Measurements from ENCODE around the gene RILPL2. TPM values are rescaled to one million over a fixed set of nuclear protein-coding genes. Genes with fewer than 3 reads are reported as not detected.
A peak's percentile ranks its signal among the peaks of the same experiment; 100 is the strongest.
"Not testable (repeated sequence)": the region's sequence is repeated elsewhere in the genome, so short reads cannot be mapped to it uniquely, and the experiment has no call there.

Gene RILPL2
- polyA plus RNA-seq, 3 donors: 19.3 to 25.1 (median 21.0) TPM

DNA sequence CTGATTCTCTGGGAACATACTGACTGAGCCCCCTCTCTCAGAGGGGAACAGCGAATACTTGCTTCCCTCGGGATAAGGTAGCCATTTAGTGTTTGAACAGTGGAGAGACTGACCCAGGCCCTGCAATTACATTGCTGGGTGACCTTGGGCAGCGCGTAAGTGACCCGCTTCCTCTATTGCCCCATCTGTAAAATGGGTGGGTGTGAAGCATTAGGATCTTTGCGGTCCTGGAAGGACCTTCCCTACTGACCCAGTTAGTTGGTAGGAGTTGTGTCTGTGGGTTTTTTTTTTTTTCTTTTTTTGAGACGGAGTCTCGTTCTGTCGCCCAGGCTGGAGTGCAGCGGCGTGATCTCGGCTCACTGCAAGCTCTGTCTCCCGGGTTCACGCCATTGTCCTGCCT is 53.8 kb downstream of the RILPL2 start:
- H3K9me3 ChIP-seq (replicated peaks in 1 of 2; ENCODE audit: control insufficient read depth in 1 of 2, insufficient read depth in 1 of 2, low read length in 2 of 2): no peaks in the 10 kb centered on the region
- H4K20me1 ChIP-seq (ENCODE audit: insufficient read depth, low read length): no peaks in the 10 kb centered on the region
- H3K9ac ChIP-seq (ENCODE audit: insufficient read depth, low read length, poor library complexity, severe bottlenecking): no peak overlapping the region
- no peak overlapping the region for H3K4me3 ChIP-seq (replicated peaks in 1 of 3; ENCODE audit: low read depth in 2 of 3, low read length in 3 of 3)
- intact Hi-C loops (cut with micrococcal nuclease): loop anchor here in 1 of 2 donors (2.0 to 5.0 kb wide), 3 partner anchors 18 to 200 kb away; partner anchors contain the start of genes SBNO1, SNRNP35 and TMED2
- no peak overlapping the region for H3K27ac ChIP-seq (ENCODE audit: low read depth in 1 of 2, low read length in 2 of 2)
- no peaks in the 10 kb centered on the region for H3K36me3 Mint-ChIP-seq
- H3K4me2 ChIP-seq (replicated peaks; ENCODE audit: extremely low read depth, low read length, poor library complexity, severe bottlenecking): no peak overlapping the region
- DNase-seq: no peak
- H3K36me3 ChIP-seq (replicated peaks in 1 of 2; ENCODE audit: control insufficient read depth in 1 of 2, insufficient read depth in 2 of 2, low read length in 2 of 2): no peaks in the 10 kb centered on the region
- H3K4me3 Mint-ChIP-seq: no peak overlapping the region
- TF ChIP-seq, protein P1, sequence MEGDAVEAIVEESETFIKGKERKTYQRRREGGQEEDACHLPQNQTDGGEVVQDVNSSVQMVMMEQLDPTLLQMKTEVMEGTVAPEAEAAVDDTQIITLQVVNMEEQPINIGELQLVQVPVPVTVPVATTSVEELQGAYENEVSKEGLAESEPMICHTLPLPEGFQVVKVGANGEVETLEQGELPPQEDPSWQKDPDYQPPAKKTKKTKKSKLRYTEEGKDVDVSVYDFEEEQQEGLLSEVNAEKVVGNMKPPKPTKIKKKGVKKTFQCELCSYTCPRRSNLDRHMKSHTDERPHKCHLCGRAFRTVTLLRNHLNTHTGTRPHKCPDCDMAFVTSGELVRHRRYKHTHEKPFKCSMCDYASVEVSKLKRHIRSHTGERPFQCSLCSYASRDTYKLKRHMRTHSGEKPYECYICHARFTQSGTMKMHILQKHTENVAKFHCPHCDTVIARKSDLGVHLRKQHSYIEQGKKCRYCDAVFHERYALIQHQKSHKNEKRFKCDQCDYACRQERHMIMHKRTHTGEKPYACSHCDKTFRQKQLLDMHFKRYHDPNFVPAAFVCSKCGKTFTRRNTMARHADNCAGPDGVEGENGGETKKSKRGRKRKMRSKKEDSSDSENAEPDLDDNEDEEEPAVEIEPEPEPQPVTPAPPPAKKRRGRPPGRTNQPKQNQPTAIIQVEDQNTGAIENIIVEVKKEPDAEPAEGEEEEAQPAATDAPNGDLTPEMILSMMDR (IDR thresholded peaks at IDR 0.05): no peak
- no CpG with 5 or more reads among the region's 14 CpGs for whole genome bisulfite sequencing (ENCODE audit: insufficient coverage)
- peaks cover 19 to 25% of the 10 kb centered on the region in 2 donors for H3K4me1 ChIP-seq (ENCODE audit: control insufficient read depth in 1 of 2, insufficient read depth in 2 of 2, low read length in 2 of 2)
- H3K79me2 ChIP-seq (ENCODE audit: insufficient read depth, low read length): peaks cover 37% of the 10 kb centered on the region
- peaks cover 20% of the 10 kb centered on the region for H3K4me1 Mint-ChIP-seq
- H3K9me3 Mint-ChIP-seq: no peaks in the 10 kb centered on the region
- no peaks in the 10 kb centered on the region for H3K27me3 ChIP-seq (ENCODE audit: control insufficient read depth in 2 of 2, insufficient read depth in 2 of 2, low read length in 2 of 2)
- no peak overlapping the region for H2AFZ ChIP-seq (ENCODE audit: insufficient read depth, low read depth, low read length, poor library complexity, severe bottlenecking)
- H3K27ac Mint-ChIP-seq: peak overlapping the region in 1 of 7 donors; percentile 35
- H3K27me3 Mint-ChIP-seq (ENCODE audit: low read depth in 3 of 3): no peaks in the 10 kb centered on the region

DNA sequence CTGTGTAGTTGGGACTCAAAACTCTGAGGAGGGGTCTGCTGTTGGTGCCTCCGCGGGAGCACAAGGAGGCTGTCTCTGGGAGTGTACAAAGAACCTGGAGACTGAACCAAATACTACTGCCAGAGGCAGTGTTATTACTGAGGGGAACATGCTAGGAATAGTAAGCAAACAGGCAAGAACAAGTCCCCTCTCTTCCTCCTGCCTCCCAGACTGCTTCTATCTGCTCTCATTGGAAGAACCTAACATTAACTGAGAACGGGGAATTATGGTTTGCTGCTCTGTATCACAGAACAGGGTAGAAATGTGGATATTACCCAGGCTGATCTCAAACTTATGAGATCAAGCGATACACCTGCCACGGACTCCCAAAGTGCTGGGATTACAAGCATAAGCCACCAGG is 57.1 kb downstream of the RILPL2 start:
- DNase-seq: no peak
- Mint-ChIP-seq H3K4me1 (peaks cover 5% of the 10 kb centered on the region), H3K36me3 (no peaks in the 10 kb centered on the region), H3K9me3 (no peaks in the 10 kb centered on the region), H3K27me3 (ENCODE audit: low read depth in 3 of 3) (no peaks in the 10 kb centered on the region), H3K4me3 (no peak overlapping the region), H3K27ac (no peak overlapping the region)
- intact Hi-C loops (cut with micrococcal nuclease): no loop called here
- Histone ChIP-seq H3K9me3 (replicated peaks in 1 of 2; ENCODE audit: control insufficient read depth in 1 of 2, insufficient read depth in 1 of 2, low read length in 2 of 2) (no peaks in the 10 kb centered on the region), H3K79me2 (ENCODE audit: insufficient read depth, low read length) (peaks cover 4% of the 10 kb centered on the region), H2AFZ (ENCODE audit: insufficient read depth, low read depth, low read length, poor library complexity, severe bottlenecking) (no peak overlapping the region), H3K27ac (ENCODE audit: low read depth in 1 of 2, low read length in 2 of 2) (no peak overlapping the region), H3K36me3 (replicated peaks in 1 of 2; ENCODE audit: control insufficient read depth in 1 of 2, insufficient read depth in 2 of 2, low read length in 2 of 2) (no peaks in the 10 kb centered on the region), H3K4me1 (ENCODE audit: control insufficient read depth in 1 of 2, insufficient read depth in 2 of 2, low read length in 2 of 2) (peaks cover 7 to 10% of the 10 kb centered on the region in 2 donors), H3K27me3 (ENCODE audit: control insufficient read depth in 2 of 2, insufficient read depth in 2 of 2, low read length in 2 of 2) (no peaks in the 10 kb centered on the region), H3K4me3 (replicated peaks in 1 of 3; ENCODE audit: low read depth in 2 of 3, low read length in 3 of 3) (no peak overlapping the region), H4K20me1 (ENCODE audit: insufficient read depth, low read length) (no peaks in the 10 kb centered on the region), H3K4me2 (replicated peaks; ENCODE audit: extremely low read depth, low read length, poor library complexity, severe bottlenecking) (no peak overlapping the region), H3K9ac (ENCODE audit: insufficient read depth, low read length, poor library complexity, severe bottlenecking) (no peak overlapping the region)
- TF ChIP-seq, protein P1 (IDR thresholded peaks at IDR 0.05): no peak
- WGBS (ENCODE audit: insufficient coverage): no CpG with 5 or more reads among the region's 5 CpGs

DNA sequence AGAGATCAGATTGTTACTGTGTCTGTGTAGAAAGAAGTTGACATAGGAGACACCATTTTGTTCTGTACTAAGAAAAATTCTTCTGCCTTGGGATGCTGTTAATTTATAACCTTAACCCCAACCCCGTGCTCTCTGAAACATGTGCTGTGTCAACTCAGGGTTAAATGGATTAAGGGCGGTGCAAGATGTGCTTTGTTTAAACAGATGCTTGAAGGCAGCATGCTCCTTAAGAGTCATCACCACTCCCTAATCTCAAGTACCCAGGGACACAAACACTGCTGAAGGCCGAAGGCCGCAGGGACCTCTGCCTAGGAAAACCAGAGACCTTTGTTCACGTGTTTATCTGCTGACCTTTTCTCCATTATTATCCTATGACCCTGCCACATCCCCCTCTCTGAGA is 64.1 kb downstream of the RILPL2 start:
- H3K27ac Mint-ChIP-seq; intact Hi-C loops (cut with micrococcal nuclease); H3K4me1 ChIP-seq (ENCODE audit: control insufficient read depth in 1 of 2, insufficient read depth in 2 of 2, low read length in 2 of 2); H3K27me3 Mint-ChIP-seq (ENCODE audit: low read depth in 3 of 3); H3K36me3 Mint-ChIP-seq; H3K79me2 ChIP-seq (ENCODE audit: insufficient read depth, low read length); DNase-seq; H3K4me3 ChIP-seq (replicated peaks in 1 of 3; ENCODE audit: low read depth in 2 of 3, low read length in 3 of 3); H3K9me3 ChIP-seq (replicated peaks in 1 of 2; ENCODE audit: control insufficient read depth in 1 of 2, insufficient read depth in 1 of 2, low read length in 2 of 2); H3K27ac ChIP-seq (ENCODE audit: low read depth in 1 of 2, low read length in 2 of 2); H3K4me3 Mint-ChIP-seq; H4K20me1 ChIP-seq (ENCODE audit: insufficient read depth, low read length); H3K9me3 Mint-ChIP-seq; H3K4me1 Mint-ChIP-seq; H3K9ac ChIP-seq (ENCODE audit: insufficient read depth, low read length, poor library complexity, severe bottlenecking); H3K36me3 ChIP-seq (replicated peaks in 1 of 2; ENCODE audit: control insufficient read depth in 1 of 2, insufficient read depth in 2 of 2, low read length in 2 of 2); H3K4me2 ChIP-seq (replicated peaks; ENCODE audit: extremely low read depth, low read length, poor library complexity, severe bottlenecking); H2AFZ ChIP-seq (ENCODE audit: insufficient read depth, low read depth, low read length, poor library complexity, severe bottlenecking); H3K27me3 ChIP-seq (ENCODE audit: control insufficient read depth in 2 of 2, insufficient read depth in 2 of 2, low read length in 2 of 2): not testable (repeated sequence)
- no CpG with 5 or more reads among the region's 5 CpGs for WGBS (ENCODE audit: insufficient coverage)

Measured in CD14-positive monocyte (primary cell).